GM19467 (cell line): ENCODE measurements around the gene ADGRG4.
"Not testable (repeated sequence)": the region's sequence is repeated elsewhere in the genome, so short reads cannot be mapped to it uniquely, and the experiment has no call there.

ENCODE experiments used
- ATAC-seq: cut with Tn5 transposase; IDR thresholded peaks from one replicate; pipeline ENCODE4 v1.9.1; 2021; ENCODE audit warnings: mild to moderate bottlenecking, moderate library complexity; ENCODE audit not compliant: unreplicated experiment

ADGRG4 gene

GRCh38 chrX:136386173-136386572 lies 85.4 kb downstream of the ADGRG4 start:
- ATAC-seq, result no peak

- ATAC-seq, result no peak
These were observed 86.1 kb downstream of the ADGRG4 start for GRCh38 chrX:136386826-136387225.

GRCh38 chrX:136387951-136388502 lies 87.3 kb downstream of the ADGRG4 start:
- no peak for ATAC-seq

- no peak for ATAC-seq
These were observed 90.2 kb downstream of the ADGRG4 start for GRCh38 chrX:136390921-136391320.

- ATAC-seq, result no peak
These were observed 94.5 kb downstream of the ADGRG4 start for GRCh38 chrX:136395271-136395670.

- no peak for ATAC-seq
These were observed 96.2 kb downstream of the ADGRG4 start for GRCh38 chrX:136397001-136397400.

GRCh38 chrX:136405126-136405525 lies 104.4 kb downstream of the ADGRG4 start:
- no peak for ATAC-seq

GRCh38 chrX:136417806-136418205 lies 117.0 kb downstream of the ADGRG4 start:
- no peak for ATAC-seq

GRCh38 chrX:136421338-136421737 lies 120.6 kb downstream of the ADGRG4 start:
- no peak for ATAC-seq

- ATAC-seq, result no peak
These were observed 123.0 kb downstream of the ADGRG4 start for GRCh38 chrX:136423724-136424123.

- no peak for ATAC-seq
These were observed 125.2 kb downstream of the ADGRG4 start for GRCh38 chrX:136425996-136426395.

GRCh38 chrX:136431625-136432024 lies 130.9 kb downstream of the ADGRG4 start:
- ATAC-seq, result no peak

GRCh38 chrX:136437774-136438173 lies 137.0 kb downstream of the ADGRG4 start:
- ATAC-seq, result no peak

- no peak for ATAC-seq
These were observed 137.4 kb downstream of the ADGRG4 start for GRCh38 chrX:136438192-136438591.

GRCh38 chrX:136445674-136446073 lies 144.9 kb downstream of the ADGRG4 start:
- not testable (repeated sequence) for ATAC-seq

- ATAC-seq, result no peak
These were observed 145.4 kb downstream of the ADGRG4 start for GRCh38 chrX:136446208-136446607.

GRCh38 chrX:136447308-136447707 lies 146.5 kb downstream of the ADGRG4 start:
- no peak for ATAC-seq

- no peak for ATAC-seq
These were observed 147.2 kb downstream of the ADGRG4 start for GRCh38 chrX:136447968-136448367.

- ATAC-seq, result no peak
These were observed 149.5 kb downstream of the ADGRG4 start for GRCh38 chrX:136450050-136450830.

GRCh38 chrX:136452614-136453013 lies 151.9 kb downstream of the ADGRG4 start:
- no peak for ATAC-seq

GRCh38 chrX:136453114-136453513 lies 152.4 kb downstream of the ADGRG4 start:
- ATAC-seq, result no peak

GRCh38 chrX:136453771-136454170 lies 153.0 kb downstream of the ADGRG4 start:
- ATAC-seq, result no peak

GRCh38 chrX:136456133-136456532 lies 155.4 kb downstream of the ADGRG4 start:
- ATAC-seq, result no peak
